WTC11 (cell line): ENCODE measurements around the gene CAMTA1.

Source experiments
- ATF3 ChIP-seq: sonication (generic); formaldehyde crosslinking; conservative IDR thresholded peaks from 2 replicates; pipeline ENCODE4 v1.8.1; 2022; ENCODE audit warnings: mild to moderate bottlenecking, missing genetic modification reagents
- TF ChIP-seq, protein P1 (sequence below): fragments of 200-600 bp; IDR thresholded peaks from 2 replicates; pipeline ENCODE4 v1.8.0; 2022; ENCODE audit warnings: antibody characterized with exemption

- no peak for TF ChIP-seq ATF3 (CRISPR knock-in tag)
- TF ChIP-seq, protein P1, sequence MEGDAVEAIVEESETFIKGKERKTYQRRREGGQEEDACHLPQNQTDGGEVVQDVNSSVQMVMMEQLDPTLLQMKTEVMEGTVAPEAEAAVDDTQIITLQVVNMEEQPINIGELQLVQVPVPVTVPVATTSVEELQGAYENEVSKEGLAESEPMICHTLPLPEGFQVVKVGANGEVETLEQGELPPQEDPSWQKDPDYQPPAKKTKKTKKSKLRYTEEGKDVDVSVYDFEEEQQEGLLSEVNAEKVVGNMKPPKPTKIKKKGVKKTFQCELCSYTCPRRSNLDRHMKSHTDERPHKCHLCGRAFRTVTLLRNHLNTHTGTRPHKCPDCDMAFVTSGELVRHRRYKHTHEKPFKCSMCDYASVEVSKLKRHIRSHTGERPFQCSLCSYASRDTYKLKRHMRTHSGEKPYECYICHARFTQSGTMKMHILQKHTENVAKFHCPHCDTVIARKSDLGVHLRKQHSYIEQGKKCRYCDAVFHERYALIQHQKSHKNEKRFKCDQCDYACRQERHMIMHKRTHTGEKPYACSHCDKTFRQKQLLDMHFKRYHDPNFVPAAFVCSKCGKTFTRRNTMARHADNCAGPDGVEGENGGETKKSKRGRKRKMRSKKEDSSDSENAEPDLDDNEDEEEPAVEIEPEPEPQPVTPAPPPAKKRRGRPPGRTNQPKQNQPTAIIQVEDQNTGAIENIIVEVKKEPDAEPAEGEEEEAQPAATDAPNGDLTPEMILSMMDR, result no peak
Measured at GRCh38 chr1:6795203-6795602, 9.9 kb downstream of the CAMTA1 start.
